Left ventricle myocardium inferior (tissue), 1 donor: ENCODE results near the gene CCDC194. TPM values are rescaled to one million over a fixed set of nuclear protein-coding genes. Genes with fewer than 3 reads are reported as not detected.

ENCODE experiments used
- DNase-seq: peaks from one replicate; pipeline ENCODE4 v3.0.0-alpha.2; 2020
- H3K27ac ChIP-seq: fragments of 200-600 bp; replicated peaks from 2 replicates; pipeline ENCODE4 v1.8.0; 2021
- H3K27me3 ChIP-seq: fragments of 200-600 bp; 2 replicates; pipeline ENCODE4 v1.8.0; 2021; ENCODE audit warnings: low read depth
- H3K36me3 ChIP-seq: fragments of 200-600 bp; 2 replicates; pipeline ENCODE4 v1.8.0; 2021
- H3K4me1 ChIP-seq: fragments of 200-600 bp; 2 replicates; pipeline ENCODE4 v1.8.0; 2021
- H3K4me3 ChIP-seq: fragments of 200-600 bp; 2 replicates; pipeline ENCODE4 v1.8.0; 2021; ENCODE audit warnings: mild to moderate bottlenecking, moderate library complexity
- H3K9me3 ChIP-seq: fragments of 200-600 bp; replicated peaks from 2 replicates; pipeline ENCODE4 v1.8.0; 2021
- intact Hi-C: fragments of 100-400 bp; cut with micrococcal nuclease; formaldehyde crosslinking; loops from one replicate; pipeline ENCODE4 v1.11.0; 2022
- total RNA-seq: library from RNA; stranded (reverse); fragmentation: NEBNext Ultra II Directional; extraction: Animal tissue kit (Norgen Biotek cat#: 25700); gene quantifications from one replicate; pipeline ENCODE4 v1.2.1, GENCODE V29; 2021
- TF ChIP-seq, protein P1 (sequence below): fragments of 200-600 bp; IDR thresholded peaks from 2 replicates; pipeline ENCODE4 v1.8.0; 2021; ENCODE audit warnings: antibody characterized with exemption, mild to moderate bottlenecking, borderline replicate concordance
- donor health status: DM: no; HTN: yes; CAD: no; lungs with severe emphysema.

CCDC194 gene
- total RNA-seq, 1 donor from 2014 or later = not detected

DNA sequence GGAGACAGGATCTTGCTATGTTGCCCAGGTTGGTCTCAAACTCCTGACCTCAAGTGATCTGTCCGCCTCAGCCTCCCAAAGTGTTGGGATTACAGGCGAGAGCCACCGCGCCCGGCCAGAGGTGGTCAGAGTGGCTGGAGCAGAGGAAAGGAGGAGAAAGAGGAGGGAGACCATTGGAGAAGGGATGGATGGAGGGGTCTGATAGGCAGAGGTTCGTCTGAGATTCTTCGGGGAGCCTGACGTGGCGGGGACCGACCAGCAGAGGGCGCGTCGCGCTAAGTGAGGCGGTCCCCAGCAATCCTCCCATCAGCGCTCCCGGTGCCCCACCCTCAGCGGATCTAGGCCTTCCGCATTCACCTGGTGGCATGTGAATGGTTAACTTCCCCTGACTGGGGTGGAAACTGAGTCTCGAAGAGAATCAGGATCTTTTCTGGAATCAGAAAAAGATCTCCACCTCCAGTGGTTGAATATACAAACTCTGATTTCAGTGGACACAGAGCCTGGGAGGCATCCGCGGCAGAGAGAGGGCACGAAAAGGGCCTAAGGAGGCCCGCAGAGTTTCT is 47.8 kb downstream of the CCDC194 start:
- intact Hi-C loops = loop anchor here (2.0 kb wide), 1 partner anchor 41 kb away; no protein-coding TSS in a partner anchor
- Histone ChIP-seq H3K36me3 (peaks cover 6% of the 10 kb centered on the region), H3K4me1 (peaks cover 46% of the 10 kb centered on the region), H3K27me3 (peaks cover 15% of the 10 kb centered on the region), H3K9me3 (no peaks in the 10 kb centered on the region), H3K4me3 (no peak overlapping the region), H3K27ac (peak overlapping the region; percentile 70)
- TF ChIP-seq, protein P1, sequence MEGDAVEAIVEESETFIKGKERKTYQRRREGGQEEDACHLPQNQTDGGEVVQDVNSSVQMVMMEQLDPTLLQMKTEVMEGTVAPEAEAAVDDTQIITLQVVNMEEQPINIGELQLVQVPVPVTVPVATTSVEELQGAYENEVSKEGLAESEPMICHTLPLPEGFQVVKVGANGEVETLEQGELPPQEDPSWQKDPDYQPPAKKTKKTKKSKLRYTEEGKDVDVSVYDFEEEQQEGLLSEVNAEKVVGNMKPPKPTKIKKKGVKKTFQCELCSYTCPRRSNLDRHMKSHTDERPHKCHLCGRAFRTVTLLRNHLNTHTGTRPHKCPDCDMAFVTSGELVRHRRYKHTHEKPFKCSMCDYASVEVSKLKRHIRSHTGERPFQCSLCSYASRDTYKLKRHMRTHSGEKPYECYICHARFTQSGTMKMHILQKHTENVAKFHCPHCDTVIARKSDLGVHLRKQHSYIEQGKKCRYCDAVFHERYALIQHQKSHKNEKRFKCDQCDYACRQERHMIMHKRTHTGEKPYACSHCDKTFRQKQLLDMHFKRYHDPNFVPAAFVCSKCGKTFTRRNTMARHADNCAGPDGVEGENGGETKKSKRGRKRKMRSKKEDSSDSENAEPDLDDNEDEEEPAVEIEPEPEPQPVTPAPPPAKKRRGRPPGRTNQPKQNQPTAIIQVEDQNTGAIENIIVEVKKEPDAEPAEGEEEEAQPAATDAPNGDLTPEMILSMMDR = peak; percentile 98
- peak; percentile 79 for DNase-seq

DNA sequence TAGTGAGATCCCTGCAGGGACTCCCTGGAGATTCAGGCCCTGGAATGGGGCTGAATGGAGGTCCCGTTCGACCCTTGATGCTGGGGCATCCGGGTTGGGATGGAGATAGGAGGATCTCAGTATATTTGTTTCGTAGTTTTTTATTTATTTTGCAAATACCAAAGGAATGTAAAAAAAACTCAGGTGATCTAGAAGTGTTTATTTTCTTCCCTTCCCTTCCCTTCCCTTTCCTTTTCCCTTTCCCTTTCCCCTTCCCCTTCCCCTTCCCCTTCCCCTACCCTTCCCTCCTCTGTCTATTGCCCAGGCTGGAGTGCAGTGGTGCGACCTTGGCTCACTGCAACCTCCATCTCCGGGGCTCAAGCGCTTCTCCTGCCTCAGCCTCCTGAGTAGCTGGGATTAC is 52.2 kb downstream of the CCDC194 start:
- no peak overlapping the region for H3K27ac ChIP-seq
- intact Hi-C loops = no loop called here
- TF ChIP-seq, protein P1 = no peak

DNA sequence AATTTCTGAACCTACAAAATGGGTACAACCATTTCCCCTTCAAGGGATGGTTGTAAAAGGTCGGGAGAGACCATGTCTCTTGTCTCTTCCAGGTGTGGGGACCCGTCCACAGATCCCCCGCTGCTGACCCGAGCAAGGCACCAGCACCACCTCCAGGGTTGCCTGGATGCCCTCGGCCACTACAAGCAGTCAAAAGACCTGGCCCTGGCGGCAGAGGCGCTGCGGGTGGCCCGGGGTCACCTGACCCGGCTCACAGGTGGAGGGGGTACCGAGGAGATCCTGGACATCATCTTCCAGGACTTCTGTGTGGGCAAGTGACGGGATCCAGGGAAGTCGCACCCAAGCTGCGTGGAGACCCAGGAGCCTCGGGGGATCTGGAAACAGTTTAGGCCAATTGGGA is 52.6 kb downstream of the CCDC194 start:
- intact Hi-C loops = no loop called here
- Histone ChIP-seq H3K4me1 (peaks cover 23% of the 10 kb centered on the region), H3K36me3 (peaks cover 7% of the 10 kb centered on the region), H3K27me3 (no peaks in the 10 kb centered on the region), H3K27ac (no peak overlapping the region), H3K4me3 (no peak overlapping the region), H3K9me3 (no peaks in the 10 kb centered on the region)
- TF ChIP-seq, protein P1 = no peak
- no peak for DNase-seq

More for the DNA sequence above, 52.2 kb downstream of the CCDC194 start:
- peaks cover 24% of the 10 kb centered on the region for H3K4me1 ChIP-seq
- no peak overlapping the region for H3K4me3 ChIP-seq
- no peak for DNase-seq
- no peaks in the 10 kb centered on the region for H3K27me3 ChIP-seq
- no peaks in the 10 kb centered on the region for H3K9me3 ChIP-seq
- peaks cover 7% of the 10 kb centered on the region for H3K36me3 ChIP-seq

DNA sequence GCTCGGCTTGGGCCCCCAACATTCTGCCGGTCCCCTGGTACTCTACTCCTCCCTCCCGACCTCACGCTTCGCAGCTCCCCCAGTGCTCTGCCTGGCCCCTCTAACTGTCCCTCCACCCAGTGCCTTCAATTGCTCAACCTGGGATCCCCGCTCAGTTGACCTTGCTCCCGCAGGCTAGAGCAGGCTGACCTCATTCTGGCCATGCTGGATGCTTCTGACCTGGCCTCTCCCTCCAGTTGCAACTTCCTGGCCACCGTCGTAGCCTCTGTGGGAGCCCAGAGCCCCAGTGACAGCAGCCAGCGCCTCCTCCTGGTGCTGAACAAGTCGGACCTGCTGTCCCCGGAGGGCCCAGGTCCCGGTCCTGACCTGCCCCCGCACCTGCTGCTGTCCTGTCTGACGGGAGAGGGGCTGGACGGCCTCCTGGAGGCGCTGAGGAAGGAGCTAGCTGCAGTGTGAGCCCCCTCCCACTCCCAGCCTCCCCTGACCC is 53.1 kb downstream of the CCDC194 start:
- H3K27ac ChIP-seq = no peak overlapping the region
- no peak for DNase-seq
- no peaks in the 10 kb centered on the region for H3K27me3 ChIP-seq
- no peaks in the 10 kb centered on the region for H3K9me3 ChIP-seq
- H3K4me3 ChIP-seq = no peak overlapping the region
- H3K4me1 ChIP-seq = peaks cover 24% of the 10 kb centered on the region
- TF ChIP-seq, protein P1 = no peak
- peaks cover 7% of the 10 kb centered on the region for H3K36me3 ChIP-seq
- intact Hi-C loops = no loop called here

Other genes starting within 250 kb of the CCDC194 start
- gene USE1, start 178.8 kb downstream of the CCDC194 start, total RNA-seq = 27.5 TPM
- gene OCEL1, start 168.0 kb downstream of the CCDC194 start, total RNA-seq = 21.2 TPM
- gene NR2F6, start 148.3 kb downstream of the CCDC194 start, total RNA-seq = 60.1 TPM
- 7.0 TPM for gene USHBP1, start 129.5 kb downstream of the CCDC194 start, total RNA-seq
- 72.7 TPM for gene BABAM1, start 126.8 kb downstream of the CCDC194 start, total RNA-seq
- gene ANKLE1, start 112.3 kb downstream of the CCDC194 start, total RNA-seq = 0.11 TPM
- gene ABHD8, start 90.8 kb downstream of the CCDC194 start, total RNA-seq = 11.7 TPM
- gene MRPL34, start 88.3 kb downstream of the CCDC194 start, total RNA-seq = 206 TPM
- gene DDA1, start 84.6 kb downstream of the CCDC194 start, total RNA-seq = 35.7 TPM
- 6.8 TPM for gene ANO8, start 59.3 kb downstream of the CCDC194 start, total RNA-seq
- 10.8 TPM for gene GTPBP3, start 56.6 kb downstream of the CCDC194 start, total RNA-seq
- gene PLVAP, start 16.9 kb downstream of the CCDC194 start, total RNA-seq = 36.9 TPM
- gene BST2, start 11.4 kb upstream of the CCDC194 start, total RNA-seq = 42.2 TPM
- gene MVB12A, start 25.9 kb upstream of the CCDC194 start, total RNA-seq = 19.6 TPM
- gene TMEM221, start 54.5 kb upstream of the CCDC194 start, total RNA-seq = 0.14 TPM
- gene NXNL1, start 66.7 kb upstream of the CCDC194 start, total RNA-seq = 0.33 TPM
- gene SLC27A1, start 76.3 kb upstream of the CCDC194 start, total RNA-seq = 59.3 TPM
- gene PGLS, start 117.5 kb upstream of the CCDC194 start, total RNA-seq = 19.9 TPM
- 31.2 TPM for gene COLGALT1, start 161.5 kb upstream of the CCDC194 start, total RNA-seq